Measurements from ENCODE around the gene TYW3. TPM values are rescaled to one million over a fixed set of nuclear protein-coding genes. Genes with fewer than 3 reads are reported as not detected.

TYW3 gene, protein sequence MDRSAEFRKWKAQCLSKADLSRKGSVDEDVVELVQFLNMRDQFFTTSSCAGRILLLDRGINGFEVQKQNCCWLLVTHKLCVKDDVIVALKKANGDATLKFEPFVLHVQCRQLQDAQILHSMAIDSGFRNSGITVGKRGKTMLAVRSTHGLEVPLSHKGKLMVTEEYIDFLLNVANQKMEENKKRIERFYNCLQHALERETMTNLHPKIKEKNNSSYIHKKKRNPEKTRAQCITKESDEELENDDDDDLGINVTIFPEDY
- 33.7 and 39.7 TPM in 2 replicates for total RNA-seq

DNA sequence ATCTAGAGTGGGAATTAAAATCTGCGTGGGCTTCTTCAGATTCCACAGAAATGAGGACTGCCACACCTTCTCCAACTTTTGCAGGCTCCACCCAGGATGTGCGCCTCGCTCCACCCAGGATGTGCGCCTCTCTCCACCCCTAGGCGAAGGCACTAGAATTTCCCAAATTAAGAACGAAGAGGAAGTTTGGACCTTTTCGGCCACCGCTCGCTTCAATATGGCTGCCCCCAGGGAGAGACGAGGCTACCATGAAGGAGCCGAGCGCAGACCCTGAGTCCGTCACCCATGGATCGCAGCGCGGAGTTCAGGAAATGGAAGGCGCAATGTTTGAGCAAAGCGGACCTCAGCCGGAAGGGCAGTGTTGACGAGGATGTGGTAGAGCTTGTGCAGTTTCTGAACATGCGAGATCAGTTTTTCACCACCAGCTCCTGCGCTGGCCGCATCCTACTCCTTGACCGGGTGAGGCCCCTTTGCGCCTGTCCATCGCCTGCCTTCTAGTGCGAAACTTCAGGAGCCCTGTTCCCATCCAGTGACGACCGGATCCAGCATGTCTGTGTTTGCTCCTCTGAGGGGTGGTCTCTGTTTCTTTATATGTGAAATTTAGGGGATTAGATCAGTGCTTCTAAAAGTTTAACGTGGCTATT, at the start of gene TYW3, which contains the start of gene CRYZ:
TYW3 (plus strand) TSS at position 193 of the 644 bp plus-strand sequence; CDS start at position 286, 93 bp downstream.
CRYZ (minus strand) TSS at position 91 of the 644 bp plus-strand sequence. CDS start 8,229 bp downstream, outside the sequence.
- H3K9me3 Mint-ChIP-seq, result no peaks in the 10 kb centered on the region
- H3K27ac Mint-ChIP-seq, result peak within 1 kb of the TSS; percentile 99
- peak; percentile 81 for DNase-seq (ENCODE audit: low spot score)
- H3K4me1 Mint-ChIP-seq (ENCODE audit: low read depth), result peaks cover 37% of the 10 kb centered on the region
- peak within 1 kb of the TSS; percentile 93 for H3K4me3 Mint-ChIP-seq
- intact Hi-C loops (cut with micrococcal nuclease), result loop anchor here (1.0 to 10.0 kb wide), 6 partner anchors 30 to 1052 kb away; partner anchors contain the start of genes ACADM, FPGT, LRRIQ3 and RABGGTB
- H3K27me3 Mint-ChIP-seq (ENCODE audit: insufficient read depth), result no peaks in the 10 kb centered on the region
- peaks cover 12% of the 10 kb centered on the region for H3K36me3 Mint-ChIP-seq (ENCODE audit: low read depth)

DNA sequence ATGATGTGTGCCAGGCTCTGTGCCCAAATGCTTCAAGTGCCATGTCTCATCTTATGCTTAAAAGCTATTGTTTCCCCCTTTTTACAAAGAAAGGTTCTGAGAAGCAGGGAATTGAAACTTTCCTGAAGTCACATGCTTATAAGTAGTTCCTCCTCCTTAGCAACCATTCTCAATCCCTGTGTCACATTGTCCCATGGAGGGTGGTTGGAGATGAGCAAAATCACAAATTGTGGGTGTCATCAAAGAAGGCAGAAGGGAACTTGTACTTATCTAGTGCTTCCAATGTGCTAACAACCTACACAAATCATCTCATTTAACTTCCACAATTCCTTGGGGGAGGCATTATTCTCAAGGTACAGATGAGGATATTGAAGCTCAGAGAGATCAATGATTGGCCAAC, 49.3 kb upstream of the TYW3 start:
- DNase-seq (ENCODE audit: low spot score), result no peak
- H3K27me3 Mint-ChIP-seq (ENCODE audit: insufficient read depth), result peaks cover 7% of the 10 kb centered on the region
- H3K4me3 Mint-ChIP-seq, result no peak overlapping the region
- no peaks in the 10 kb centered on the region for H3K36me3 Mint-ChIP-seq (ENCODE audit: low read depth)
- intact Hi-C loops (cut with micrococcal nuclease), result no loop called here
- peaks cover 10% of the 10 kb centered on the region for H3K4me1 Mint-ChIP-seq (ENCODE audit: low read depth)
- H3K27ac Mint-ChIP-seq, result no peak overlapping the region
- H3K9me3 Mint-ChIP-seq, result no peaks in the 10 kb centered on the region

DNA sequence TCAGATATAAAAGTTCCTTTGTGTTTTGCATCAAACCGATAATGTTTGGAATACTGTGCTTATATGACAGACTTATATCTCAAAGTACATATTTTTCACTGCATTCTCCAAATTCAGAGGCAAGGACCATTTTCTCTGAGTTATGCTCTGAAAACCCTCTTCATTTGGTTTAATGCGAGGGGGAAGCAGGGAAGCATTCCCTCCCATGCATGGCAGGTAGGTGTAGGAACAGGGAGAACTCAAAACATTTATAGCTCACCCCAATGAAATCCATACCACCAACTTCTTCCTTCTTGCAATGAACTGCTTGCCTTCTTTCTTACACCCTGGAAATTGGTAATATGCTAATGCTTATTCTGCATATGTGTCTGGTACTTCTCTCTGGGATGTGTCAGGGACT, 48.7 kb upstream of the TYW3 start:
- intact Hi-C loops (cut with micrococcal nuclease), result no loop called here
- no peak for DNase-seq (ENCODE audit: low spot score)
- Mint-ChIP-seq H3K9me3 (no peaks in the 10 kb centered on the region), H3K36me3 (ENCODE audit: low read depth) (no peaks in the 10 kb centered on the region), H3K4me3 (no peak overlapping the region), H3K27me3 (ENCODE audit: insufficient read depth) (peaks cover 7% of the 10 kb centered on the region), H3K27ac (no peak overlapping the region), H3K4me1 (ENCODE audit: low read depth) (peaks cover 10% of the 10 kb centered on the region)

DNA sequence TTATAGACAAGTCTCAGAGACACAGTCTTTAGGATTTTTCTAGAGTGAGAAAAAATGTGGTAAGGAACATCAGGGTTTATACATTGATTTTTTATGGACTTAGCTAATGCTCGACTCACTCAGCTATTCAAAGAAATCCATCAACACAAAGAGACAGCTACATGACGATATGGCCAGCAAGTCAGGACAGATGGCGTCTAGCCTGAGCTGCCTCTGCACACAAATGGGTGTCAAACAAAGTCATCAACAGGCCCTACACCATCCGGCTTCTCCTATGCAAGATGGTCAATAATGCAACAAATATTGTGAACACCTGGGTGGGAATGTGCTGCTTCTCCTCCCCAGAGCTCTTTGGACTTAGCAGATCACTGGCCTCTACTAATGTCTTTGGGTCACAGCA, 46.0 kb upstream of the TYW3 start:
- H3K4me1 Mint-ChIP-seq (ENCODE audit: low read depth), result no peaks in the 10 kb centered on the region
- intact Hi-C loops (cut with micrococcal nuclease), result no loop called here

DNA sequence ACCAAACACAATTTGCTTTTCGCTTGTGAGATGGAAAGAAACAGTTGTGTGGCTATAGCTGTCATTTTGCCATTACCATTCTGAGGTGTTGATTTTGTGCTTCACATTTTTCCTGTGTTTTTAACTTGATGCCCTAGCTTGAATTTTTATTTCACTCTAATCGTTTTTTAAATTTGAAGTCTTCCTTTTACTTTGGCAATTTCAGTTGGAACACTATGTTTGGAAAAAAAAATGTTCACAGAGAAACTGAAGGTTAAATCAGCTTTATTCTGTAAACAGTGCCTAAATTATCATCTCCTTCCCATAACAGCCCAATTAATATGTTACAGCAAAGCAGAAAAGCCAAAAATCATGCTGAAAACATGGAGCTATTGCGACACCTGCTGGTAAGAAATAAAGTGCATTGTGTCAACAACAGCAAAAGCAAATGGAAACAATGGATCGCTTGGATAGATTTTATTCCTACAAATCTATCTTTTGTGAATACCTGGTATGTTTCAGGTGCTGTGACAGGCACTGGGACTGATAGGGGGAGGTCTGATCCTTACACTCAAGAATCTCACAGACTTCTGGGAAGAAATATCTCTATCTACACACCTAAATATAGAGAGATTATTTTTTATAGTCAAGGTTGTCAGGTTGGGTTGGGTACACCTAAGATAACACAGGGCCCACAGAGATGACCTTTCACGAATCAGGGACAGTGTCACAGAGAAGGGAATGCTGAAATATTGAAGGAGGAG, 43.2 kb upstream of the TYW3 start:
- H3K4me3 Mint-ChIP-seq, result no peak overlapping the region
- H3K9me3 Mint-ChIP-seq, result no peaks in the 10 kb centered on the region
- intact Hi-C loops (cut with micrococcal nuclease), result loop anchor here (1.0 kb wide), 1 partner anchor 44 kb away; the partner anchor contains the start of genes CRYZ and TYW3
- H3K36me3 Mint-ChIP-seq (ENCODE audit: low read depth), result no peaks in the 10 kb centered on the region
- no peaks in the 10 kb centered on the region for H3K4me1 Mint-ChIP-seq (ENCODE audit: low read depth)
- peaks cover 7% of the 10 kb centered on the region for H3K27me3 Mint-ChIP-seq (ENCODE audit: insufficient read depth)
- no peak overlapping the region for H3K27ac Mint-ChIP-seq
- DNase-seq (ENCODE audit: low spot score), result peak; percentile 5

More for the DNA sequence above, 46.0 kb upstream of the TYW3 start:
- H3K27ac Mint-ChIP-seq, result no peak overlapping the region
- DNase-seq (ENCODE audit: low spot score), result no peak
- peaks cover 7% of the 10 kb centered on the region for H3K27me3 Mint-ChIP-seq (ENCODE audit: insufficient read depth)
- no peak overlapping the region for H3K4me3 Mint-ChIP-seq
- no peaks in the 10 kb centered on the region for H3K9me3 Mint-ChIP-seq
- no peaks in the 10 kb centered on the region for H3K36me3 Mint-ChIP-seq (ENCODE audit: low read depth)

DNA sequence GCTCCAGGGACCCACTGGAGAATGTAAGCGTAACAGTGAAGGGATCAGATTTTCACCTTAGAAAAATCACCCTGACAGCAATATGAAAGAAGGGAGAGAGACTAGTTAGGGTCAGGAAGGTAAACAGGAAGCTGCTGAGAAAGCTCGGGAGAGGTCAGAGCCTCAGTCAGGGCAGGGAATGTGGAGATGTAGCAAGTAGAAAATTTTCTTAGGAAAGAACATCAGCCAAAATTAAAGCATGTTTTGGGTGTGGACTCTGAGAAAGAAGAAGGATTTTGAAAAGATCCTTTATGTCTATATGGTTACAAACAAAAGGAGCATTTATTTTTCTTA, 42.6 kb upstream of the TYW3 start:
- Mint-ChIP-seq H3K36me3 (ENCODE audit: low read depth) (no peaks in the 10 kb centered on the region), H3K9me3 (no peaks in the 10 kb centered on the region), H3K27me3 (ENCODE audit: insufficient read depth) (peaks cover 4% of the 10 kb centered on the region), H3K4me3 (no peak overlapping the region), H3K4me1 (ENCODE audit: low read depth) (no peaks in the 10 kb centered on the region), H3K27ac (no peak overlapping the region)
- intact Hi-C loops (cut with micrococcal nuclease), result loop anchor here (1.0 kb wide), 1 partner anchor 43 kb away; the partner anchor contains the start of genes CRYZ and TYW3
- no peak for DNase-seq (ENCODE audit: low spot score)

DNA sequence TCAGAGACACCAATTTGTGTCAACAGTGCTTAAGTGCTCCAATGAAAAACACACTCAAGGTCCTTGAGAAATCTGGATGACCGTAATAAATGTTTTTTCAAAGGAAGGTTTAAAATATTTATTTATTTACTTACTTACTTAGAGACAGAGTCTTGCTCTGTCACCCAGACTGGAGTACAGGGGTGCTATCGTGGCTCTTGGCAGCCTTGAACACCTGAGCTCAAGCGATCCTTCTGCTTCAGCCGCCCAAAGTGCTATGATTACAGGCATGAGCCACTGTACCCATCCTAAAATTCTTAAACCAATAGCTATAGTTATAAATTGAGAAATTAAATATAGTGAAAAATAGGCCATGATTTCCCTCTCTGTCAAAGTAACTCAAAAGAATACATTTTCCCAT, 42.0 kb upstream of the TYW3 start:
- Mint-ChIP-seq H3K4me1 (ENCODE audit: low read depth) (no peaks in the 10 kb centered on the region), H3K36me3 (ENCODE audit: low read depth) (no peaks in the 10 kb centered on the region), H3K4me3 (no peak overlapping the region), H3K27me3 (ENCODE audit: insufficient read depth) (peaks cover 4% of the 10 kb centered on the region), H3K9me3 (no peaks in the 10 kb centered on the region), H3K27ac (no peak overlapping the region)
- intact Hi-C loops (cut with micrococcal nuclease), result loop anchor here (1.0 kb wide), 1 partner anchor 42 kb away; the partner anchor contains the start of genes CRYZ and TYW3
- DNase-seq (ENCODE audit: low spot score), result no peak

DNA sequence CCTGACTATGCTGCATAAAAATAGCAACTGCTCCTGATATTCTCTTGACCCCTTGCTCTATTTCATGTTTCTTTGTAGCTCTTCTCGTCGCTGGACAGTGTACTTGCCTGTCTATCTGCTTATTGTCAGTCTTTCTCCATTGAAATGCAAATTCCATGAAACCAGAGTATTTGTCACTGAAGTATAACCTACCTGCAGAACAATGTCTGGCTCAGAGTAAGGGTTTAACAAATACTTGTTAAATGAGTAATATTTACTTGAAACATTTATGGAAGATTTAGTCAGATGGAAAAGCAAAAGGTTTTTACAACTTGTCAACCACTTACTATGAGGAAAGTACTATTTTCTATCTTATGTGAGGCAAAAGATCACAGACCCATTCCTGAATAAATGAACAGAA, 39.5 kb upstream of the TYW3 start:
- H3K4me1 Mint-ChIP-seq (ENCODE audit: low read depth), result no peaks in the 10 kb centered on the region
- H3K27ac Mint-ChIP-seq, result no peak overlapping the region
- intact Hi-C loops (cut with micrococcal nuclease), result no loop called here
- H3K9me3 Mint-ChIP-seq, result no peaks in the 10 kb centered on the region
- no peaks in the 10 kb centered on the region for H3K36me3 Mint-ChIP-seq (ENCODE audit: low read depth)
- no peak overlapping the region for H3K4me3 Mint-ChIP-seq
- H3K27me3 Mint-ChIP-seq (ENCODE audit: insufficient read depth), result no peaks in the 10 kb centered on the region
- DNase-seq (ENCODE audit: low spot score), result no peak

DNA sequence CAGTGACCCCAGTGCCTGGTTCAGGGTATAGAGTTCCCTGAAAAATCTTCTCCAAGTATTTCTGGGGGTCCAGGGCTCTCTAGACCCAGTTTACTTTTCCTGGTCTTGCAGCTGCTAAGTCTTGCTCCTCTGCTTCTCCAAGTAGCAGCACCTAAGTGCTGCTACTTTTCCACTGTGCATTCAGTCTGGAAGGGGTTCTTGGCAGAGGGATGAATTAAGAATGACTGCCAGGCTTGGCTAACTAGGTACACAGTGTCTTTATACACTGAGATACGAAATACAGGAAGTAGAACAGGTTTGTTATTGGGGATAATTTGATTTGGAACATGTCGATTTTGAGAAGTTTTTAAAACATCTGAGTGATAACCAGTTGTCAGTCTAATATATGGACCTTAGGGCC, 35.1 kb upstream of the TYW3 start:
- intact Hi-C loops (cut with micrococcal nuclease), result no loop called here
- Mint-ChIP-seq H3K9me3 (no peaks in the 10 kb centered on the region), H3K4me3 (no peak overlapping the region), H3K4me1 (ENCODE audit: low read depth) (no peaks in the 10 kb centered on the region), H3K36me3 (ENCODE audit: low read depth) (no peaks in the 10 kb centered on the region), H3K27ac (no peak overlapping the region), H3K27me3 (ENCODE audit: insufficient read depth) (no peaks in the 10 kb centered on the region)
- DNase-seq (ENCODE audit: low spot score), result no peak

DNA sequence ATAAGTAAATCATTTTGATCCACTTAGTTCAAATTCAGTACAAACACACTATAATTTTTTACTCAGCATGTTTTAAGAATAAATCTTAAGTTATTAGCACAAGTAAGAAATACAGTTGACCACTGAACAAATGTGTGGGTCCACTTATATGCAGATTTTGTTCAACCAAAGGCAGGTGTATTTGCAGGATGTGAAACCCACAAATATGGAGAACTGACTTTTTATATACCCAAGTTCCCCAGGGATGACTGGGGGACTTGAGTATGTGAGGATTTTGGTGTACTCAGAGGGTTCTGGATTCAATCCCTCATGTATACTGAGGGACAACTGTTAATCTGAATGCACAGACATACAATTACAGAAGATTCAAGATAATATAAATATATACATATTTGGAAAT, 33.6 kb upstream of the TYW3 start:
- Mint-ChIP-seq H3K36me3 (ENCODE audit: low read depth) (peaks cover 3% of the 10 kb centered on the region), H3K4me1 (ENCODE audit: low read depth) (no peaks in the 10 kb centered on the region), H3K27me3 (ENCODE audit: insufficient read depth) (no peaks in the 10 kb centered on the region), H3K9me3 (no peaks in the 10 kb centered on the region), H3K4me3 (no peak overlapping the region), H3K27ac (no peak overlapping the region)
- DNase-seq (ENCODE audit: low spot score), result no peak
- intact Hi-C loops (cut with micrococcal nuclease), result no loop called here

DNA sequence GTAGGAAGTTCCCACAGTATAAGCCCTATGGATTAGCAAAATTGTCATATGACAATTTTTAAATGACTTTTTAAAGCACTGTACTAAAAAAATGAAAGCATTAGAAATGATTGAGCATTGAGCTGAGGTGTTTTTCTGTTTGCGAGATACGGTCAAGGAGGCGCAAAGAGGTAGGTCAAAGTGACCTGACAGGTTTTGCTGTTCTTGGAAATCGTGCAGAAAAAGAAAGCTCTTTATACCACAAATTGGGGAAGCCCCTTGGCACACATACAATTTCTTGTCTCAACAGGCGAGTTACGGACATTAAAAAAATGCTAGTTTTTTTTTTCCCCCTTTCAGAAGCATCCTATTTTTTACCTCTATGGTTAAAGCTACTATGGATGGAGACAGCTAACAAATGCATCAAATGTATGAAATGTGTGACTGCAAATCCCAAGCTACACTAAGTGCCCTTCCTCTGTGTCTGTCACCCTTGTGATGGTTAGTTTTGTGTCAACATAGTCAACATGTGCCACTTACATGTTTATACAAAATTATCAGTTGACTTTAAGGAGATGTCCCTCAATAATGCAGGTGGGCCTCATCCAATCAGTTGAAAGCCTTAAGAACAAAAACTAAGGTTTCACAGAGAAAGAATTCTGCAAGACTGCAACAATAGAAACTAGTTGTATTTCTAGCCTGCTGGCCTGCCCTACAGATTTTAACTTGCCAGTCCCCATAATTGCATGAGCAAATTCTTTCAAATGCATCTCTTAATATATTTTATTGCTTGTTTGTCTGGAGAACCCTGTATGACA, 29.4 kb upstream of the TYW3 start:
- no peak overlapping the region for H3K27ac Mint-ChIP-seq
- H3K4me1 Mint-ChIP-seq (ENCODE audit: low read depth), result no peaks in the 10 kb centered on the region
- no peaks in the 10 kb centered on the region for H3K27me3 Mint-ChIP-seq (ENCODE audit: insufficient read depth)
- intact Hi-C loops (cut with micrococcal nuclease), result no loop called here
- no peak overlapping the region for H3K4me3 Mint-ChIP-seq
- DNase-seq (ENCODE audit: low spot score), result no peak
- H3K36me3 Mint-ChIP-seq (ENCODE audit: low read depth), result peaks cover 15% of the 10 kb centered on the region
- H3K9me3 Mint-ChIP-seq, result no peaks in the 10 kb centered on the region

DNA sequence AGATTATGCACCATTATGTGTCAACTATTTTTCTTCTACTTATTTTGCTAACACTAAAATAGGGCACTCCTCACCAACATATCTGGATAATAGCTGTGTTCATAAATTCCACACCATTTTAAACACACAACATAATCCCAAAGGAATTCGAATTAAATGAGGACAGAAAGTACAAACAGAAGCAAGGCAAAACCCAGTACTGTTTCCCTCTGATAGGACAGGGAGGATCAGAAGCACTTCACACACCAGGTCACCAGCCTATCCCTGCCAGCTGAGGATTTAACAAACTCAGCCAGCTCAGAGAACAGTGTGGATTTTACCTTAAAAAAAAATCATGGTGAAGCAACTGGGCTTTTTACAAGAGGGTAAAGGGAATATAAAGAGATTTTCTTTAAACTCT, 20.1 kb upstream of the TYW3 start:
- no peaks in the 10 kb centered on the region for H3K4me1 Mint-ChIP-seq (ENCODE audit: low read depth)
- no peak overlapping the region for H3K27ac Mint-ChIP-seq
- DNase-seq (ENCODE audit: low spot score), result no peak
- H3K36me3 Mint-ChIP-seq (ENCODE audit: low read depth), result peaks cover 15% of the 10 kb centered on the region
- no peaks in the 10 kb centered on the region for H3K27me3 Mint-ChIP-seq (ENCODE audit: insufficient read depth)
- intact Hi-C loops (cut with micrococcal nuclease), result no loop called here
- H3K4me3 Mint-ChIP-seq, result no peak overlapping the region
- H3K9me3 Mint-ChIP-seq, result no peaks in the 10 kb centered on the region
